Measurements from ENCODE around the gene BNC2.

BNC2 gene

GRCh38 chr9:16811987-16812685 is 58.3 kb downstream of the BNC2 start:
- DNase-seq, result no peak

DNA sequence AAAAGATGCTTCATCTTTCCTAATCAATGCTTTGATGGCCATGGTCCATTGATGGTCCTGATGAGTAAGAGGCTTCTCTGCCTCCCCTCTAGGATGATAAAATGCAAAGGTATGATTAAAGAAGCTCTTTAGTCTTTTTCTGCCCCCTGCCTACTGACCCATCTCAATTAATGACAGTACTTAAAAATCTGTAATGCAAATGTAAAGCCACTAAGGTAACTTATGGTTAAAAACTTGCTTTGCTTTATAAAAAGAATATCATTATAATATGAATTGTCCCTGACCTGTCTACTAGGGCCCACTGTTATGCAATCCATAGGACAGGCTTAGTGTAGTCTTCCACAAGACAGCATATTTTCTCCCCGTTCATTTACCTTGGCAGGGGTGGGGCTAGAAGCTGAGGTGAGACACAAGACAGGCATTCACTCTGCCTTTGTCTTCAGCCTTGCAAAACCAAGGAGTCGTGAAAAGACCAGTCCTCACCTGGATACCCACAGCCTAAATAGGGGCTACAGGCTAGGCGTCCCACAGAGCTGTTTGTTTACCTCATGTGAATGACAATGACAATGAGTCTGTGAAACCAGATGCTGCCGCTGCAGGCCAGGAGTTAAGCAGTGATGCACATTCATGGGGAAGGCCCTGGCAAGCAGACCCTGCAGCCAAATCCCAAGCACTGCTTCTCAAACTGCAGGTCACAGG is 60.4 kb downstream of the BNC2 start:
- no peak for DNase-seq

DNA sequence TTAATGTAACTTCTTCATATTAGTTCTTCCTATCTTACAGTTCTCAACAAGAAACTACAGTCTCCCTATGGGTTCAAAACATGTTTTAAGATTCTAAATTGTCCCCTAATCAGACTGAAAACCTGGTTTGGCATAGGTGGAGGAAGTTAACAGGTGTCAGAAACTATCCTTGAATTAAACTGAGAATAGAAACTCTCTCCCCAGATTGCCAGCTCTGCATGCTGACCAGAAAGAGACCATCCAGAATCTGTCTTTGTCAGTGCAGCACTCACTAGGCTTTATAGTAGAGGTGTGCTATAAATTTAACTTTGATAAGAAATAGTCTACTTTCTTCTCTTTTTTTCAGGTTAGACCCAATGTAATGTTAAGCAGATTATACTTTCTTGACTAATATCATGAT is 63.8 kb downstream of the BNC2 start:
- no peak for DNase-seq

- DNase-seq, result no peak
These were observed 66.8 kb downstream of the BNC2 start for GRCh38 chr9:16803648-16804047.

DNA sequence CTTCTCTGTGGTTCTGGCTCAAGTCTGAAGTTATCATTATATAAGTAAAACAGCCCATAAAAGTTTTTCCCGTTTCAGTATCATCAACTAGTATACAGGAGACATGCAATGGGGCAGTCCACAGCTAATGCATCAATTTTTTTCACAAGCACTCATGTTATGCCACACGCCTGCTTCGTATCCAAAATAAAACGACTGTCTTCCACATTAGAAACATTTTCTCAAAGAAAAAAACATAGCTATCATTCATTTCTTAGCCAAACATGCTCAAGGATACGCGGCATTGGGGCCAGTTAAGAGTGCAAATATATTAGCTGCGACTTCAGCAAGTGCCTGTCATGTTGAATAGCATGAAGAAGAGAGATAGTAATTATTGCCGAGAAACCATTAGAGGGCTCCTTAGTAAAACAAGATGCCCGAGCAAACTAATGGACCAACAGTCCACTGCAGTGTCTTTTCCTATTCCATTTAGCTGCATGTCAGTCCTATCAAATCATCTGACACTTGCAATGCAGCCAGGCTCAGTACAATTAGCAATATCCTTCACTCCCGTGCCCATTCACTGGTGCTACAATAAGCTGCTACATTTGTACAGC is 68.5 kb downstream of the BNC2 start:
- no peak for DNase-seq

GRCh38 chr9:16796304-16796825 is 74.1 kb downstream of the BNC2 start:
- no peak for DNase-seq

- no peak for DNase-seq
These were observed 75.4 kb downstream of the BNC2 start for GRCh38 chr9:16794871-16795639.

- no peak for DNase-seq
These were observed 76.4 kb downstream of the BNC2 start for GRCh38 chr9:16794103-16794502.

- DNase-seq, result no peak
These were observed 82.7 kb downstream of the BNC2 start for GRCh38 chr9:16787724-16788123.

DNA sequence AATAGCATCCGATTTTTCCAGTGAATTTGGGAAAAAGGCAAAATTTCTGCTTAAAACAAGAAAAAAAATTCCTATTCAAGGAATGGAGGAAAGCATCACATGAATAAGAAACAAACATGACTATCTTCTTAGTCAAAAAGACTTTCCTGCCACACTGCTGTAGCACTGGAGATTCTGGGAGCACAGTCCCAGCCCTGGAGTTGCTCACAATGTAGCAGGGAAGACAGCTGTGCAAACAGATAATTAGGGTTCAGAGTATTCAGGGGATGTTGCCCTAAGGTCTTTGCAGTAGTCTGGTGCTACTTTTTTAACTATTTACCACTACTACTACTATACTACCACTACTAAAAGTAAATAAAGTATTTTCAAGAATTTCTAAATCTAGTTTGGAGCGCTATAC is 86.5 kb downstream of the BNC2 start:
- DNase-seq, result no peak

- DNase-seq, result no peak
These were observed 88.0 kb downstream of the BNC2 start for GRCh38 chr9:16782490-16782889.

DNA sequence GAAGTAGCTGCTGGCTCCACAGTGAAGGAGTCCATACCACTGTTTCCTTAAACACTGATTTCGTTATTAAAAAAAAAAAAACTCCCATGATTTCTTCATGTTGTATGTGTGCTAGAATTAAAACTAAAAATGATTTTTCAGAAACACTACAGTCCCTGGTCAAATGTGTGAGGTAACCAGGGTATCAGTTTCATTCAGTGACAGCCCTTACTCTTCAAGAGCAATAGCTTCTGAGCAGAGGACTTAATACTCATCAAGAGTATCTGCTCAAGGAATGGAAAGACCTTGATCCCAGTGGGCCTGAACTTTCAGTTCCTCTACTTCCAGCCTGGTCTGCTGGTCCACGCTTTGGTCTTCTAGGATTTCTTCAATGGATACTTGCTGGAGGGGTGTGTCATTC is 95.1 kb downstream of the BNC2 start:
- DNase-seq, result no peak

DNA sequence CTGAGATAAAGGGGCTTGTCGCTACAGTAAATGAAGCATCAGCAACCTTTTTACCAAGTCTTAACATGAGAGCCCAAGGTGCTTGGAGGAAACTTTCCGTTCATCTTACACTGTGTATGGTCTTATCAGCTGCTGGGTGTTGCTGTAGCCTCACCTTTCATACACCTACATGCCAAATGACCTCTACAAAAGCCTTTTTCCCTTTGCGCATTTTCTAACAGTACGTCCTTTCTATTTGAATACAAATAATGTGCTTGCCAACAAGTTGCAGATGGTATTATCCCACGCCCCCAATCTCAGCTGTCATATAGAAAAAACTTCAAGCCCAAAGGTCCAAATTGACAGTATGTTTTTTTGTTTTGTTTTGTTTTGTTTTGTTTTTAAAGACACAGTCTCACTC is 96.9 kb downstream of the BNC2 start:
- no peak for DNase-seq

DNA sequence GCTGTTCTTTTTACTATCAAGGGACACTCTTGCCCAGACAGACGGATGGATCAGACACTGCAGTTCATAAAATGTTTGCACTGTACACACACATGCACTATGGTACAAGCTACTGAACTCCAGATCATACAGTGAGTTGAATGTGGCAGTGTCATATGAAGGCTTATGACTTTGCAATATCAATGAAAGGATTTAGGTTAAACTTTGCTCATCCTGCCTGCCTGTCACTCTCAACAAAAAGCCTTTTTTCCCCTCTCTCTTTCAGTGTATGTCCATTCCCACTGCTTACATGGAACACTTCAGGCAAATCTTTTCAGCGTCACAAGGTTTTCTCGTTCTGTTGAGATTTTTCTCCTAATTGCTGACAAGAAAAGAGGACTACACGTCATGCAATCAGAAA is 97.4 kb downstream of the BNC2 start:
- no peak for DNase-seq

DNA sequence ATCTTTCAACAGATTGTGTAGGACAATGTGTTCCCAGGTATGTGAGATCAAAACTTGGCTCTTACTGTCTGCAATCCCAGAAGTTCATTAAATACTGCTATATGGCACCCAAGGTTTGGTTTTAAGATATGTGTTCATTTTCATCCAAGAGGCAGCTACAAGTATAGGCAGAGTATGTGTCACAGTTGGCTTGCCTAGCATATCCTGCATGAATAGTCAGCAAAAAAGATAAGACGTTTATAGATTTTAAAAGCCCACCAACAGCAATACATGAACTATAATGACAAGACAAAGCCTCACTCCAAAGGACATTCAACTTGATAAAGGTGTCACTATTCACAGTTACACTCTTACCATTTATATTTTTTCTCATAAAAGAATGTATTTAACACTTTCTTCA is 99.1 kb downstream of the BNC2 start:
- DNase-seq, result no peak

GRCh38 chr9:16769291-16769690 is 101.2 kb downstream of the BNC2 start:
- DNase-seq, result no peak

GRCh38 chr9:16768816-16769215 is 101.7 kb downstream of the BNC2 start:
- DNase-seq, result no peak

- no peak for DNase-seq
These were observed 103.1 kb downstream of the BNC2 start for GRCh38 chr9:16767366-16767765.

- DNase-seq, result no peak
These were observed 106.5 kb downstream of the BNC2 start for GRCh38 chr9:16763946-16764345.

- no peak for DNase-seq
These were observed 114.9 kb downstream of the BNC2 start for GRCh38 chr9:16755467-16756160.

- no peak for DNase-seq
These were observed 115.8 kb downstream of the BNC2 start for GRCh38 chr9:16754662-16755061.

DNA sequence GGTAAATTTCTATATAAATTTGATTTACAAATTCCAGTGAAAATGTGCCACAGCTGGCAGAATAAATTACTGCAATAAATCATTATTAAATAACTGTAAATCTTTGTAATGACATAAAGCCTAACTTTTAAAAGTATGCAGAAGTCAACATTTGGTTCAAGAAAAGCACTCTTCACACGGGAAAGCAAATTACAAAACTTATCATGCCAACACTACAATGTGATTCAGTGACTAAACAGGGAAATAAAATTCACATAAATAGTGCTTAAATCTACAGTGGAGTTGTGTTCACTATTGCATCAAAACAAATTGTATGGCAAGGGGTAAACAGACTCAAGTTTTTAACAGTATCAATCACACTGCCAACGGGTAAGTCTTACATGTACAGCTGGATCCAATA is 117.2 kb downstream of the BNC2 start:
- DNase-seq, result no peak

DNA sequence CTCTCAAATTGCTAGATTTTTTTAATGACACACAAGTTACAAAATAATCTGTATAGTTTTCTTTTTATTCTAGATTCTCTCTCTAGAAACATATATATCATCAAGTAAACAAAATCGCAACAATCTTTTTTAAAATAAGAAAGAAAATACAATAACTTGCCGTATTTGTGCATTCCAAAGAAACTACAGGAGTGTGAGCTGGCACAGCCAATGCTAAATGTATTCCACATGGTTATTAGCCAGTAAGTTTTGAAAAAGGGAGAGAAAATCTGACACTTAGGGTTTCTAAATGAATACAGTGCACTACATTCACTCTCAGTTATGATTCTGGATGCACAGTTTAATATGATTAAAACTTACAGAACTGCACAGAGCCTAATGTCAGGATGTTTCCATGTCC is 117.9 kb downstream of the BNC2 start:
- DNase-seq, result no peak
